Erythroblast (primary cell): ENCODE results near the gene FYN.
"Not testable (repeated sequence)": the region's sequence is repeated elsewhere in the genome, so short reads cannot be mapped to it uniquely, and the experiment has no call there.

Source experiments
- DNase-seq, 2 experiments: peaks; one replicate each; lab custom pipeline; 2025; lab: John Stamatoyannopoulos, UW
- GATA1 ChIP-seq: IDR thresholded peaks from 2 replicates; pipeline ENCODE4 v1.6.1; 2011; ENCODE audit warnings: low read depth, mild to moderate bottlenecking, control low read depth, low read length, moderate library complexity
- POLR2A ChIP-seq: IDR thresholded peaks from 2 replicates; pipeline ENCODE4 v1.6.1; 2011; ENCODE audit warnings: mild to moderate bottlenecking, low read length

FYN gene

GRCh38 chr6:111683749-111684267 lies 189.4 kb downstream of the FYN start:
- DNase-seq, result no peak
- TF ChIP-seq POLR2A (no peak), GATA1 (no peak)

GRCh38 chr6:111683157-111683556 lies 190.1 kb downstream of the FYN start:
- TF ChIP-seq POLR2A (no peak), GATA1 (no peak)

GRCh38 chr6:111681860-111682259 lies 191.4 kb downstream of the FYN start:
- TF ChIP-seq POLR2A (no peak), GATA1 (no peak)
- DNase-seq, result no peak

More at GRCh38 chr6:111683157-111683556, 190.1 kb downstream of the FYN start:
- DNase-seq, result no peak

GRCh38 chr6:111680811-111681609 lies 192.2 kb downstream of the FYN start:
- DNase-seq, result not testable (repeated sequence)

- no peak for TF ChIP-seq POLR2A
- TF ChIP-seq GATA1, result no peak
- DNase-seq, result no peak
Measured at GRCh38 chr6:111680015-111680712, 193.1 kb downstream of the FYN start.

GRCh38 chr6:111679126-111679858 lies 194.0 kb downstream of the FYN start:
- peak in 1 of 2 experiments; percentile 12 for DNase-seq
- TF ChIP-seq POLR2A, result no peak
- TF ChIP-seq GATA1, result no peak

- TF ChIP-seq GATA1 (no peak), POLR2A (no peak)
- no peak for DNase-seq
Measured at GRCh38 chr6:111677249-111677990, 195.8 kb downstream of the FYN start.

GRCh38 chr6:111676383-111676782 lies 196.9 kb downstream of the FYN start:
- no peak for DNase-seq
- TF ChIP-seq POLR2A (no peak), GATA1 (no peak)

GRCh38 chr6:111674883-111675282 lies 198.4 kb downstream of the FYN start:
- no peak for DNase-seq
- no peak for TF ChIP-seq GATA1

GRCh38 chr6:111674413-111674812 lies 198.8 kb downstream of the FYN start:
- no peak for DNase-seq
- TF ChIP-seq GATA1 (no peak), POLR2A (no peak)

GRCh38 chr6:111673937-111674336 lies 199.3 kb downstream of the FYN start:
- TF ChIP-seq GATA1 (no peak), POLR2A (no peak)
- no peak for DNase-seq

- DNase-seq, result no peak
Measured at GRCh38 chr6:111673532-111673931, 199.7 kb downstream of the FYN start.

More at GRCh38 chr6:111673532-111673931, 199.7 kb downstream of the FYN start:
- TF ChIP-seq POLR2A (no peak), GATA1 (no peak)
